OCI-LY1 (cell line): Measurements from ENCODE around the gene SH3TC2.

Source experiments
- H2AFZ ChIP-seq: fragments of 200-600 bp; sonication (generic), shearing (Covaris generic); 2 replicates; pipeline ENCODE4 v1.6.0; 2014; ENCODE audit warnings: antibody characterized with exemption, mild to moderate bottlenecking, low read length
- H3F3A ChIP-seq: fragments of 200-600 bp; sonication (generic), shearing (Covaris generic); 2 replicates; pipeline ENCODE4 v1.6.0; 2014; ENCODE audit warnings: mild to moderate bottlenecking, antibody characterized with exemption, low read length, moderate library complexity; ENCODE audit not compliant: insufficient read depth
- H3K27ac ChIP-seq: fragments of 200-600 bp; sonication (generic); 2 replicates; pipeline ENCODE4 v1.5.1; 2014; ENCODE audit warnings: low read length, mixed run types, mild to moderate bottlenecking, low read depth; ENCODE audit not compliant: poor library complexity, severe bottlenecking
- H3K27me3 ChIP-seq: fragments of 200-600 bp; sonication (generic); 2 replicates; pipeline ENCODE4 v1.6.0; 2014; ENCODE audit warnings: antibody characterized with exemption, mild to moderate bottlenecking, low read length, moderate library complexity; ENCODE audit not compliant: insufficient read depth
- H3K36me3 ChIP-seq: fragments of 200-600 bp; sonication (generic); 2 replicates; pipeline ENCODE4 v1.6.1; 2014; ENCODE audit warnings: mild to moderate bottlenecking, antibody characterized with exemption, low read length, moderate library complexity, mixed read lengths; ENCODE audit not compliant: insufficient read depth
- H3K4me1 ChIP-seq: fragments of 200-600 bp; sonication (generic); 2 replicates; pipeline ENCODE4 v1.5.1; 2014; ENCODE audit warnings: mild to moderate bottlenecking, low read length, moderate library complexity; ENCODE audit not compliant: insufficient read depth, severe bottlenecking
- H3K4me2 ChIP-seq: fragments of 200-600 bp; sonication (generic), shearing (Covaris generic); 2 replicates; pipeline ENCODE4 v1.6.1; 2014; ENCODE audit warnings: low read length
- H3K4me3 ChIP-seq: fragments of 200-600 bp; sonication (generic); 2 replicates; pipeline ENCODE4 v1.5.1; 2014; ENCODE audit warnings: low read length, low read depth, mild to moderate bottlenecking, mixed read lengths; ENCODE audit not compliant: poor library complexity, severe bottlenecking
- H3K79me2 ChIP-seq: fragments of 200-600 bp; shearing (Covaris generic); 2 replicates; pipeline ENCODE4 v1.6.1; 2016; ENCODE audit warnings: mixed run types, low read length, mixed read lengths; ENCODE audit not compliant: insufficient read depth
- H3K9ac ChIP-seq: fragments of 200-600 bp; sonication (generic), shearing (Covaris generic); 2 replicates; pipeline ENCODE4 v1.6.1; 2014; ENCODE audit warnings: mild to moderate bottlenecking, low read length, mixed read lengths
- H3K9me2 ChIP-seq: fragments of 200-600 bp; sonication (generic), shearing (Covaris generic); 2 replicates; pipeline ENCODE4 v1.6.1; 2014; ENCODE audit warnings: low read depth, mild to moderate bottlenecking, low read length, mixed read lengths
- H3K9me3 ChIP-seq: fragments of 200-600 bp; shearing (Covaris generic); 2 replicates; pipeline ENCODE4 v1.6.1; 2014; ENCODE audit warnings: low read length, mixed read lengths
- H4K20me1 ChIP-seq: fragments of 200-600 bp; sonication (generic), shearing (Covaris generic); 2 replicates; pipeline ENCODE4 v1.6.0; 2016; ENCODE audit warnings: mild to moderate bottlenecking, low read length; ENCODE audit not compliant: insufficient read depth
- EZH2 ChIP-seq: fragments of 200-600 bp; sonication (generic), shearing (Covaris generic); IDR thresholded peaks from 2 replicates; pipeline ENCODE4 v1.8.0; 2017; ENCODE audit warnings: borderline replicate concordance, mixed run types, mild to moderate bottlenecking, antibody characterized with exemption, low read length, moderate library complexity, mixed read lengths
- TF ChIP-seq, protein P1 (sequence below): fragments of 200-600 bp; sonication (generic), shearing (Covaris generic); IDR thresholded peaks from 2 replicates; pipeline ENCODE4 v1.5.1; 2017; ENCODE audit warnings: mild to moderate bottlenecking, antibody characterized with exemption, low read length, moderate library complexity, mixed read lengths

The SH3TC2 gene

DNA sequence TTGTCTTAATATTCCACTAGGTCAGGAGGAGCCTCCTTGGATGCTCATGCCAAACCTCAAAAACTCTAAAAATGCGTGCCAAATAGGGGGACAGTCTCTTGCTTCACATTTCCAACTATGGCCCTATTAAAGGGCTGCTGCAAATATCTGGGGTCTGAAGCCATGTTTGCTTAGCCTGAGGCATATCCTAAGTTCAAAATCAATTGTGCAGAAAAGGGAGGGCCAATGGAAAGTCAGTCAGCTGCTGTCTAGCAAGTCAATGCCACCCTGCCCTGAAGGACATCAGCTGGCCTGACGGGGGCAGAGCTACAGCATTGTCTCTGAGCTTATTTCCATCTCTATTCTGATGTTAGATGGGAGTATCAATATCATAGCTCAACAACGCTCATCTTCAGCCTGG is 93.6 kb downstream of the SH3TC2 start:
- Histone ChIP-seq H4K20me1 (no peaks in the 10 kb centered on the region), H3K9me2 (no peaks in the 10 kb centered on the region), H3K27ac (no peak overlapping the region), H3K36me3 (no peaks in the 10 kb centered on the region), H3K9ac (no peak overlapping the region), H3K9me3 (no peaks in the 10 kb centered on the region), H3F3A (no peaks in the 10 kb centered on the region), H3K4me3 (no peak overlapping the region), H2AFZ (no peak overlapping the region), H3K4me2 (no peak overlapping the region), H3K79me2 (no peaks in the 10 kb centered on the region), H3K4me1 (no peaks in the 10 kb centered on the region), H3K27me3 (no peaks in the 10 kb centered on the region)
- TF ChIP-seq, protein P1, sequence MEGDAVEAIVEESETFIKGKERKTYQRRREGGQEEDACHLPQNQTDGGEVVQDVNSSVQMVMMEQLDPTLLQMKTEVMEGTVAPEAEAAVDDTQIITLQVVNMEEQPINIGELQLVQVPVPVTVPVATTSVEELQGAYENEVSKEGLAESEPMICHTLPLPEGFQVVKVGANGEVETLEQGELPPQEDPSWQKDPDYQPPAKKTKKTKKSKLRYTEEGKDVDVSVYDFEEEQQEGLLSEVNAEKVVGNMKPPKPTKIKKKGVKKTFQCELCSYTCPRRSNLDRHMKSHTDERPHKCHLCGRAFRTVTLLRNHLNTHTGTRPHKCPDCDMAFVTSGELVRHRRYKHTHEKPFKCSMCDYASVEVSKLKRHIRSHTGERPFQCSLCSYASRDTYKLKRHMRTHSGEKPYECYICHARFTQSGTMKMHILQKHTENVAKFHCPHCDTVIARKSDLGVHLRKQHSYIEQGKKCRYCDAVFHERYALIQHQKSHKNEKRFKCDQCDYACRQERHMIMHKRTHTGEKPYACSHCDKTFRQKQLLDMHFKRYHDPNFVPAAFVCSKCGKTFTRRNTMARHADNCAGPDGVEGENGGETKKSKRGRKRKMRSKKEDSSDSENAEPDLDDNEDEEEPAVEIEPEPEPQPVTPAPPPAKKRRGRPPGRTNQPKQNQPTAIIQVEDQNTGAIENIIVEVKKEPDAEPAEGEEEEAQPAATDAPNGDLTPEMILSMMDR, result no peak
- TF ChIP-seq EZH2, result no peak

DNA sequence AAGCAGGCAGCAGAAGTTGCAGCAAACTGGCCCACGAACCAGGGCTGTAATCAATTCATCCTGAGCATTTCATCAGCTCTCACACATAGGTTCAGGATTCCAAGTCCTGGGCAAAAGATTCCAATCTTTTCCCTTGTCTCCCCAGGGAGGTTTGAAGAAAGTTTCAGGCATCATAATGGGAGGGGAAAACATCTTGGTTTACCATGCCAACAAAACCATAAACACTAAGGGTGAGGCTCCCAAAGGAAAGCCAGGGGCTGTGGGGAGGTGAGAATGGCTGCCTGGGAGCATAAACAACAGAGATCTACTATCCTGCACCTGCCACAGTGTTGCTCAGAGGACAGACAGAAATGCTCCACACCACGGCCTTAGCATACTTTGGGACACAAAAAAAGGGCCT is 94.6 kb downstream of the SH3TC2 start:
- no peak overlapping the region for H3K4me2 ChIP-seq
- H3K27me3 ChIP-seq, result no peaks in the 10 kb centered on the region
- no peaks in the 10 kb centered on the region for H3K9me3 ChIP-seq
- no peaks in the 10 kb centered on the region for H3K36me3 ChIP-seq
- H3K79me2 ChIP-seq, result no peaks in the 10 kb centered on the region
- no peaks in the 10 kb centered on the region for H4K20me1 ChIP-seq
- H3K9ac ChIP-seq, result no peak overlapping the region
- no peak overlapping the region for H3K27ac ChIP-seq
- no peak overlapping the region for H3K4me3 ChIP-seq
- no peaks in the 10 kb centered on the region for H3K4me1 ChIP-seq
- no peaks in the 10 kb centered on the region for H3K9me2 ChIP-seq
- TF ChIP-seq, protein P1, result no peak
- TF ChIP-seq EZH2, result no peak
- no peak overlapping the region for H2AFZ ChIP-seq
- H3F3A ChIP-seq, result no peaks in the 10 kb centered on the region

DNA sequence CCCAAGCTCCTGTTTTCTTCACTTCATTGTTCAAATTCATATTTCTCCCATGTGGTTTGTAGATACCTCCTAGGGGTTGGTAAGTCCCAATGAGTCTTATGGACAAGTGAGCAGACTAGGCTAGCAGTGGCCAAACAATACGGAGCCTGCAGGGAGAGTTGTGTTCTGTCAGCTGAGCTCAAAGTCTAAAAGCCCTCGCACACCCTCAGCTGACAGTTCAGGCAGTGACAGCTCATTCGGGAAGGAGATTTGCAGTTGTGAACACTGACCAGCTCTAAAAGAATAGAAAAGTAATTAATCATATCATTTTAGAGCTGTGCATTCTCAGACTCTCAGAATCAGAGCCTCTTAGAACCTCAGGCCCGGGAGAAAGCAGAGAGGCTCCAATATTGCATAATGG is 95.1 kb downstream of the SH3TC2 start:
- no peaks in the 10 kb centered on the region for H4K20me1 ChIP-seq
- H3K9me3 ChIP-seq, result no peaks in the 10 kb centered on the region
- no peaks in the 10 kb centered on the region for H3F3A ChIP-seq
- no peaks in the 10 kb centered on the region for H3K36me3 ChIP-seq
- no peak overlapping the region for H3K4me2 ChIP-seq
- no peaks in the 10 kb centered on the region for H3K79me2 ChIP-seq
- H3K27me3 ChIP-seq, result no peaks in the 10 kb centered on the region
- no peak overlapping the region for H3K4me3 ChIP-seq
- H2AFZ ChIP-seq, result no peak overlapping the region
- no peaks in the 10 kb centered on the region for H3K9me2 ChIP-seq
- H3K4me1 ChIP-seq, result no peaks in the 10 kb centered on the region
- H3K27ac ChIP-seq, result no peak overlapping the region
- TF ChIP-seq EZH2, result no peak
- TF ChIP-seq, protein P1, result no peak
- no peak overlapping the region for H3K9ac ChIP-seq
